Measurements from ENCODE around the gene KRT83.

KRT83 gene

GRCh38 chr12:52268212-52268611 is 53.0 kb downstream of the KRT83 start:
- TF ChIP-seq TAF1 (IDR thresholded peaks at IDR 0.05; ENCODE audit: borderline replicate concordance, insufficient read depth, low read length) (no peak), POLR2AphosphoS5 (IDR thresholded peaks at IDR 0.05; ENCODE audit: low read depth, low read length) (no peak), SIN3A (IDR thresholded peaks at IDR 0.05; ENCODE audit: borderline replicate concordance, insufficient read depth, low read length) (no peak), FOXP2 (optimal IDR thresholded peaks at IDR 0.05; ENCODE audit: borderline replicate concordance, extremely low read depth, extremely low read length, insufficient read depth) (no peak)
- TF ChIP-seq, protein P1, sequence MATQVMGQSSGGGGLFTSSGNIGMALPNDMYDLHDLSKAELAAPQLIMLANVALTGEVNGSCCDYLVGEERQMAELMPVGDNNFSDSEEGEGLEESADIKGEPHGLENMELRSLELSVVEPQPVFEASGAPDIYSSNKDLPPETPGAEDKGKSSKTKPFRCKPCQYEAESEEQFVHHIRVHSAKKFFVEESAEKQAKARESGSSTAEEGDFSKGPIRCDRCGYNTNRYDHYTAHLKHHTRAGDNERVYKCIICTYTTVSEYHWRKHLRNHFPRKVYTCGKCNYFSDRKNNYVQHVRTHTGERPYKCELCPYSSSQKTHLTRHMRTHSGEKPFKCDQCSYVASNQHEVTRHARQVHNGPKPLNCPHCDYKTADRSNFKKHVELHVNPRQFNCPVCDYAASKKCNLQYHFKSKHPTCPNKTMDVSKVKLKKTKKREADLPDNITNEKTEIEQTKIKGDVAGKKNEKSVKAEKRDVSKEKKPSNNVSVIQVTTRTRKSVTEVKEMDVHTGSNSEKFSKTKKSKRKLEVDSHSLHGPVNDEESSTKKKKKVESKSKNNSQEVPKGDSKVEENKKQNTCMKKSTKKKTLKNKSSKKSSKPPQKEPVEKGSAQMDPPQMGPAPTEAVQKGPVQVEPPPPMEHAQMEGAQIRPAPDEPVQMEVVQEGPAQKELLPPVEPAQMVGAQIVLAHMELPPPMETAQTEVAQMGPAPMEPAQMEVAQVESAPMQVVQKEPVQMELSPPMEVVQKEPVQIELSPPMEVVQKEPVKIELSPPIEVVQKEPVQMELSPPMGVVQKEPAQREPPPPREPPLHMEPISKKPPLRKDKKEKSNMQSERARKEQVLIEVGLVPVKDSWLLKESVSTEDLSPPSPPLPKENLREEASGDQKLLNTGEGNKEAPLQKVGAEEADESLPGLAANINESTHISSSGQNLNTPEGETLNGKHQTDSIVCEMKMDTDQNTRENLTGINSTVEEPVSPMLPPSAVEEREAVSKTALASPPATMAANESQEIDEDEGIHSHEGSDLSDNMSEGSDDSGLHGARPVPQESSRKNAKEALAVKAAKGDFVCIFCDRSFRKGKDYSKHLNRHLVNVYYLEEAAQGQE (IDR thresholded peaks at IDR 0.05; ENCODE audit: insufficient read depth in 1 of 2, low read depth in 2 of 2, low read length in 2 of 2) = no peak

DNA sequence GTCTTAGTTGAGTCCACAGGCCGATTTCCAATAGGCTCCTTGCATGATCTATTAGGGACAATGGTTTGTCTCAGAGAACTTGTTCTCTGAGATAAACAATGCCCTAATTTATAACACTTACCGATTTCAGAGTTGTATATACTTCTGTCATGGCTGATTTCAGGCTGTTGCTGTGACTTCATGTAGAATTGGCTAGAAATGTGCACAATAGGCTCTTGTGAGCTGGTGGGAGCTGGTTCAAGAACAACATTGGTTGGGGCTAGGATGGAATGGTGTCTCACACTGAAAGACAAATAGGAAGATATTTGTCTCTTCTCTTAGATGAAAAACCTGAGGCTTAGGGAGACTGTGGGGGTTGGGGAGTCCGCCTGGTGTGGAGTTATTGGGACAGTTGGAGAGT is 53.5 kb downstream of the KRT83 start:
- TF ChIP-seq SIN3A (IDR thresholded peaks at IDR 0.05; ENCODE audit: borderline replicate concordance, insufficient read depth, low read length) = no peak
- no peak for TF ChIP-seq TAF1 (IDR thresholded peaks at IDR 0.05; ENCODE audit: borderline replicate concordance, insufficient read depth, low read length)
- no peak for TF ChIP-seq POLR2AphosphoS5 (IDR thresholded peaks at IDR 0.05; ENCODE audit: low read depth, low read length)
- TF ChIP-seq FOXP2 (optimal IDR thresholded peaks at IDR 0.05; ENCODE audit: borderline replicate concordance, extremely low read depth, extremely low read length, insufficient read depth) = no peak
- TF ChIP-seq, protein P1 (IDR thresholded peaks at IDR 0.05; ENCODE audit: insufficient read depth in 1 of 2, low read depth in 2 of 2, low read length in 2 of 2) = no peak

DNA sequence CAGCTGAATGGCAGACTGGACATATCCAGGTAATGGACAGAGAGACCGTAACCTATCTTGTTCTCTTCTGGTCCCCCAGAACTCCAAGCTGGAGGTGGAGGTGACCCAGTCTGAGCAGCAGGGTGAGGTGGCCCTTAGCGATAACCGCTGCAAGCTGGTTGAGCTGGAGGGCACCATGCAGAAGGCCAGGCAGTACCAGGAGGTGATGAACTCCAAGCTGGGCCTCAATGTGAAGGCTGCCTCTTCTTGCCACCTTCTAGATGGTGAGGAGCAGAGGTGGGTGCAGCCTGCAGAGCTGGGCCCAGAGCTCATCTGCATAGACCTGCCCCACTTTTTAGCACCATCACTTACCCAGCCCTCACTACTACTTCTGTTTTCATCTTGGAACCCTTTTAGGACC is 53.9 kb downstream of the KRT83 start:
- TF ChIP-seq, protein P1 (IDR thresholded peaks at IDR 0.05; ENCODE audit: insufficient read depth in 1 of 2, low read depth in 2 of 2, low read length in 2 of 2) = no peak
- TF ChIP-seq TAF1 (IDR thresholded peaks at IDR 0.05; ENCODE audit: borderline replicate concordance, insufficient read depth, low read length) = no peak
- no peak for TF ChIP-seq FOXP2 (optimal IDR thresholded peaks at IDR 0.05; ENCODE audit: borderline replicate concordance, extremely low read depth, extremely low read length, insufficient read depth)

GRCh38 chr12:52266514-52266913 is 54.7 kb downstream of the KRT83 start:
- no peak for TF ChIP-seq FOXP2 (optimal IDR thresholded peaks at IDR 0.05; ENCODE audit: borderline replicate concordance, extremely low read depth, extremely low read length, insufficient read depth)
- no peak for TF ChIP-seq TAF1 (IDR thresholded peaks at IDR 0.05; ENCODE audit: borderline replicate concordance, insufficient read depth, low read length)
- TF ChIP-seq SIN3A (IDR thresholded peaks at IDR 0.05; ENCODE audit: borderline replicate concordance, insufficient read depth, low read length) = no peak
- TF ChIP-seq, protein P1 (IDR thresholded peaks at IDR 0.05; ENCODE audit: insufficient read depth in 1 of 2, low read depth in 2 of 2, low read length in 2 of 2) = no peak
- no peak for TF ChIP-seq POLR2AphosphoS5 (IDR thresholded peaks at IDR 0.05; ENCODE audit: low read depth, low read length)

DNA sequence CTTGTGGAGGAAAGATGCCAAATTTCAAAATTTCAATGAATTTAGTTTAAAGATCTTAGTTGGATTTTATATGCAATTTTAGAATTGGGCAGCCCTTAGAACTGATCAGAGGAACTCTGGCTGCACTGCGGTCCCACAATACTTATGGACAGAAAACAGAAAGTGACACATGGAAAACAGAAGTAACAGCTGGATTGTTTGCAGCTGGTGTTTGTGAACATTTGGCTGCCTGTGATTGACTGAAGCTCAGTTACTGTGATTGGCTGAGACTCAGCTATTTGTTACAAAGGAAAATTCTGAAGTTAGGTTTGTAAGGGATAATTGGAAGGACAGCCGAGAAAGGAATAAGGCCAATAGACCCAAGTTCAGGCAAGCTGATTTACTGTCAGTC is 56.8 kb downstream of the KRT83 start:
- TF ChIP-seq SIN3A (IDR thresholded peaks at IDR 0.05; ENCODE audit: borderline replicate concordance, insufficient read depth, low read length) (no peak), FOXP2 (optimal IDR thresholded peaks at IDR 0.05; ENCODE audit: borderline replicate concordance, extremely low read depth, extremely low read length, insufficient read depth) (no peak), POLR2AphosphoS5 (IDR thresholded peaks at IDR 0.05; ENCODE audit: low read depth, low read length) (no peak), TAF1 (IDR thresholded peaks at IDR 0.05; ENCODE audit: borderline replicate concordance, insufficient read depth, low read length) (no peak)
- TF ChIP-seq, protein P1 (IDR thresholded peaks at IDR 0.05; ENCODE audit: insufficient read depth in 1 of 2, low read depth in 2 of 2, low read length in 2 of 2) = no peak

Measured in PFSK-1 (cell line).